HUDEP-2 (cell line): Measurements from ENCODE around the gene ACAP3.

Experiments
- DNase-seq, 76 experiments: peaks; one replicate each; lab custom pipeline; 2025; ENCODE audit not compliant: unreplicated experiment in 76 of 76; lab: John Stamatoyannopoulos, UW

Gene ACAP3

DNA sequence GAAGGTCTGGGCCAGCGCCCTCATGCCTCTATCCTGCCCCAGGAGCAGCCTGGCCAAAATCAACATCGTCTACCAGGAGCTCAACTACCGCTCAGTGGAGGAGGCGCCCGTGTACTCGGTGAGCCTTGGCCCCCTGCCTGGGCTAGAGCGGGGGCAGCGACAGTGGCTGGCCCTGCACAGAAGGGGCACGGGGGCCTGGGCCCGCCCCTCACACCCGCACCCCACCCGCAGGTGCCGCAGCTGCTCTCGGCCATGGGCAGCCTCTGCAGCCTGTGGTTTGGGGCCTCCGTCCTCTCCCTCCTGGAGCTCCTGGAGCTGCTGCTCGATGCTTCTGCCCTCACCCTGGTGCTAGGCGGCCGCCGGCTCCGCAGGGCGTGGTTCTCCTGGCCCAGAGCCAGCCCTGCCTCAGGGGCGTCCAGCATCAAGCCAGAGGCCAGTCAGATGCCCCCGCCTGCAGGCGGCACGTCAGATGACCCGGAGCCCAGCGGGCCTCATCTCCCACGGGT lies 16.7 kb downstream of the ACAP3 start:
- DNase-seq: peak in 34 of 76 experiments; percentile 7 to 78 (median 30)

DNA sequence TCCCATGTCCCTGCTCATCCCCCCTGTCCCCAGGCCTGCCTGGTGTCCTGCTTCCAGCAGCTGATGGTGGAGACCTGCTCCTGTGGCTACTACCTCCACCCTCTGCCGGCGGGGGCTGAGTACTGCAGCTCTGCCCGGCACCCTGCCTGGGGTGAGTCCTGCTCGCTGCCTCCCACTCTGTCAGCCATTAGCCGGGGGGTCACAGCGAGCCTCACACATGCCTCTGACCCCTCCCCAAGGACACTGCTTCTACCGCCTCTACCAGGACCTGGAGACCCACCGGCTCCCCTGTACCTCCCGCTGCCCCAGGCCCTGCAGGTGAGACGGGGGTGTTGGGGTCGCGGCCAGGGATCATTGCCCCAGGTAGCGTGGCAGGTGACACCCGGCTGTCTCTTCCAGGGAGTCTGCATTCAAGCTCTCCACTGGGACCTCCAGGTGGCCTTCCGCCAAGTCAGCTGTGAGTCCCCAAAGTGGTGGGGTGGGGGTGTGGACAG lies 17.4 kb downstream of the ACAP3 start:
- peak in 60 of 76 experiments; percentile 11 to 84 (median 54) for DNase-seq

DNA sequence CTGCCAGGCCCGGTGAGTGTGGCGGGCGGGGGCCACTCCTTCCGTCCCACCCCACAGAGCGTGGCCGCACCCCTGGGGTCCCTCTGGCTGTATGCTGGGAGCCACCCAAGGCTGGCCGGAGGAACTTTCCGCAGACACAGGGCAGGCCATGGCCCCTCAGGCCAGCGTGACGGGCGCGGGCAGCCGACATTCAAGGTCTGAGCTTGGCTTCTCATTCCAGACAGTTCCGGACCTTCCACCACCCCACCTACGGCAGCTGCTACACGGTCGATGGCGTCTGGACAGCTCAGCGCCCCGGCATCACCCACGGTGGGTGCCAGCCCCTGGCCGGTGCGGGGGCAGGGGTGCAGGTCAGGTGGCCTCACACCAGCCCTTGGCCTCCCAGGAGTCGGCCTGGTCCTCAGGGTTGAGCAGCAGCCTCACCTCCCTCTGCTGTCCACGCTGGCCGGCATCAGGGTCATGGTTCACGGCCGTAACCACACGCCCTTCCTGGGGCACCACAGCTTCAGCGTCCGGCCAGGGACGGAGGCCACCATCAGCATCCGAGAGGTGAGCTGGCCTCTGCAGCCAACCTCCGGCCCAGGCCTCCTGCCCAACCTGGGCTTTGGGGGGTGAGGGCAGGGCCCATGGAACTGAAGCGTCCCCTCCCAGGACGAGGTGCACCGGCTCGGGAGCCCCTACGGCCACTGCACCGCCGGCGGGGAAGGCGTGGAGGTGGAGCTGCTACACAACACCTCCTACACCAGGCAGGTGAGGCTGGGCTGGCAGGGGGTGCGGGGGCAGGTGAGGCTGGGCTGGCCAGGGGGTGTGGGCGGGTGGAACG lies 20.2 kb downstream of the ACAP3 start:
- no peak for DNase-seq

DNA sequence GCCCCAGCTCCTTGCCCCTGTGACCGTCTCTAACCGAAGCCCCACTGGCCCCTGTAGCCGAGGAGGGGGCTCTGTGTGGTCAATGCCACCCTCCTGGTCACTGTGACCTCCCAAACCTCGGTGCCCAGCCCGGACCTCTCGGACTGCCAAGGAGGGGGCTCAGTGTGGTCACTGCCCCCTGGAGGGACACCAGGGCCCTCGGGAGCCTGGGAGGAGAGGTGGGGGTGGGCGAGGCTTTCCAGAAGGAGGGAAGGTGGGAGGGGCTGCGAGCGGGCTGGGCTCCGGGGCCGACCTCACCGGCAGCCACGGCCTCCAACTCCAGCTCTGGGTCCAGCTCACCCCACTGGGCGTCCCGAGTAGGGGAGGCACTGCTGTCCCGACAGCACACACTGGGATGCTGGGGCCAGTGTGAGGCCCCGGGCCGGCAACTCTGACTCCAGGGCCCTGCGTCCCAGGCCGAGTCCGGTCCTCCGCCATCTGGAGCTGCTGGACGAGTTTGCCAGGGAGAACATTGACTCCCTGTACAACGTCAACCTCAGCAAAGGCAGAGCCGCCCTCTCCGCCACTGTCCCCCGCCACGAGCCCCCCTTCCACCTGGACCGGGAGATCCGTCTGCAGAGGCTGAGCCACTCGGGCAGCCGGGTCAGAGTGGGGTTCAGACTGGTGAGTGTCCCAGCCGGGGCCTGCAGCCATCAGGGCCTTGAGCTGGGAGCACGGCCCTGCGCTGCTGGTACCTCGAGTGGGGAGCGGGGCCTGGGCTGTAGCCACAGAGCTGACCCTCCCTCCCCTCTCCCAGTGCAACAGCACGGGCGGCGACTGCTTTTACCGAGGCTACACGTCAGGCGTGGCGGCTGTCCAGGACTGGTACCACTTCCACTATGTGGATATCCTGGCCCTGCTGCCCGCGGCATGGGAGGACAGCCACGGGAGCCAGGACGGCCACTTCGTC lies 21.1 kb downstream of the ACAP3 start:
- no peak for DNase-seq

DNA sequence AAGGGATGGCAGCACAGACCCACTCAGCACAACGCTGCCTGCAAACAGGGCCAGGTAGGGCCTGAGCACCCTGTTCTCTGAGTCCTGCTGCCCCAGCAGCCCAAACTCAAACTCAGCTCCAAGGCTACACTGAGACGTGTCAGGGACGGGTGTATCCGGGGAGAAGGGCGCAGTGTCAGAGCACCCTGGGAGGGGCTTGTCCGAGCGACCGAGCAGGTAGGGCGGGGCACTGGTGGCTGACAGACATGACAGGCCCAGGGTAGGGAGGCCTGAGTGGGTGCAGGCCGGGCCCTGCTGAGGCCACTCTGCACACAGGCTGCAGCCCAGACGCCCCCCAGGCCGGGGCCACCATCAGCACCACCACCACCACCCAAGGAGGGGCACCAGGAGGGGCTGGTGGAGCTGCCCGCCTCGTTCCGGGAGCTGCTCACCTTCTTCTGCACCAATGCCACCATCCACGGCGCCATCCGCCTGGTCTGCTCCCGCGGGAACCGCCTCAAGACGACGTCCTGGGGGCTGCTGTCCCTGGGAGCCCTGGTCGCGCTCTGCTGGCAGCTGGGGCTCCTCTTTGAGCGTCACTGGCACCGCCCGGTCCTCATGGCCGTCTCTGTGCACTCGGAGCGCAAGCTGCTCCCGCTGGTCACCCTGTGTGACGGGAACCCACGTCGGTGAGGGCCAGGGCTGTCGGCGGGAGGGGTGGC lies 22.0 kb downstream of the ACAP3 start:
- no peak for DNase-seq

DNA sequence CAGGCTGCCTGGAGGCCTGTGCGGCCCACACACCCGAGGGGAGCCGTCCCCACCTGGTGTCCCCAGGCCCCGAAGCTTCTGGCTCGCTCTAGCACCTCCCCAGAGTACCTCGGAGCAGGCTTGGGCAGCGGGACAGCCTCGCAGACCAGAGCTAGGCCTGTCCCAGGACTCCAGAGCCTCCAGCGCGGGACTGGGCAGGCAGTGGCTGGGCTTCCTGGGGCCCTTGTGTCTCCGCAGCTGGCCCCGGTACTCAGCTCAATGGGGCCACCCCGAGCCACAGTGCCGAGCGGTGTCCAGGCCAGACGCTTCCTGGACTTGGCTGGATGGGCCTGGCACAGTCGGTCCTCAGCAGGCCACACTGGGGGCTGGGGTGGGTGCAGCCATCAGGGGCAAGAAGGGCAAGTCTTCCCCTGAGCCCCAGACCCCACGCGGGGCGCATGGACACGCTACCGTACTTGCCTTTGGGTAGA lies 22.6 kb downstream of the ACAP3 start:
- no peak for DNase-seq

DNA sequence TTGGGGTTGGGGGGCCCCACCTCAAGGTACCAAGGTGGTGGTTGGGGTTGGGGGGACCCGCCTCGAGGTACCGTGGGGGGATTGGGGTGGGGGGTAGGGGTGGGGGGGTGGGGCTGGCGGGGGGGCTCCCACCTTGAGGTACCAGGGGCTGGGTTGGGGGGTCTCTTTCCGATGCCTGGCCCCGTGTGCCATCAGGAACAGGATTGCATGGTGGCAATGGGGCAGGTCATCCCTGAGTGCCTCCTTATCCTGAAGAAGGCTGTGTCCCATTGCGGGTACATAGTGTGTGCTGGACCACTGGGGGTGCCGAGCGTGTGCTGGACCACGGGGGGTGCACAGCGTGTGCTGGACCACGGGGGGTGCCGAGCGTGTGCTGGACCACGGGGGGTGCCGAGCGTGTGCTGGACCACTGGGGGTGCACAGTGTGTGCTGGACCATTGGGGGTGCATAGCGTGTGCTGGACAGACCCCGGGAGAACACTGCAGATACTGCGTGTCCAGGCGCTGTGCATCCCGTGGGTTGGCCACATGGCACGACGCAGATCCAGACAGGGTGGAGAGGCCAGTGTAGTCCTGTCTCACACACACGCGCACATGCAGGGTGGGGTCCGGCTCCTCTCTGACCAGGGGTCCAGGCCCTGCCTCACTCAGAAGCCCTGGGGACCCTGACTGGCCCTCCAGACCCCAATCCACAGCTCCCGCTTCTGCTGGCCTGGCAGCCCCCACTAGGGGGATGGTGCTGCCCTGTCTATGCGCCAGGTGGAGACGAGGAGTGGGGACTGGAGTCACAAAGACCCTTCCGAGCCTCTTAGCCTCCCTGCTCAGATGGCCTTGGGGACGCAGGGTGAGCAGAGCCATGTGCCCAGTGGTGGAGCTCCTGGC lies 23.3 kb downstream of the ACAP3 start:
- no peak for DNase-seq

DNA sequence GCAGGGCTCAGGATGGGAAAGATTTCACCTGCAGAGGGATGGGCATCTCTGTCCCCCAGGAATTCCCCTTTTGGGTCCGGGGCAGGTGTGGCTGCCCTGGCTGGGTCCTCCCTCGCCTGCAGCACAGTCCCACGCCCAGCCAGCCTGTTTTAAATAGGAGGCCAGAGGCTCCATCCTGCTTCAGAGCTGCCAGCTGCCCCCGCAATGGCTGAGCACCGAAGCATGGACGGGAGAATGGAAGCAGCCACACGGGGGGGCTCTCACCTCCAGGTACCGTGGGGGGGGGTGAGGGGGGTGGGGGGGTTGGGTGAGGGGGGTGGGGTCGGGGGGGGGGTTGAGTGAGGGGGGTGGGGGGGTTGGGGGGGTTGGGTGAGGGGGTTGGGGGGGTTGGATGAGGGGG lies 23.9 kb downstream of the ACAP3 start:
- peak in 2 of 76 experiments; percentile 17 to 18 for DNase-seq

DNA sequence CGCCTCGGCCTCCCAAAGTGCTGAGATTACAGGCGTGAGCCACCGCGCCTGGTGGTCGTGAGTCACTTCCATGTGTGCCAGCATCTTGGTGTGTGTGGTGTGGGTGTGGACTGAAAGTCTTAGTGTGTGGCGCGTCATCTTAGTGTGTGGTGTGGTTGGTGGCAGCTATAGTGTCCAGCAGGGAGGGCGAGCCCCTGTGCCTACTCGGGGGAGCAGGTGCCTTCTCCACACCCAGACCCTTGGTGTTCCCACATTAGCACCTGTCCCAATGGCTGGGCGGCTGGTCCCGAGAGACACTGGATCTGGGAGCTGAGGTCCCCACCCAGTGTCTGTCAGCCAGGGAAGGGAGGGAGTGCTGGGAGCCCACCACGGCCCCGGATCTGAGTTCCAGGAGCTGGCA lies 24.7 kb downstream of the ACAP3 start:
- no peak for DNase-seq

DNA sequence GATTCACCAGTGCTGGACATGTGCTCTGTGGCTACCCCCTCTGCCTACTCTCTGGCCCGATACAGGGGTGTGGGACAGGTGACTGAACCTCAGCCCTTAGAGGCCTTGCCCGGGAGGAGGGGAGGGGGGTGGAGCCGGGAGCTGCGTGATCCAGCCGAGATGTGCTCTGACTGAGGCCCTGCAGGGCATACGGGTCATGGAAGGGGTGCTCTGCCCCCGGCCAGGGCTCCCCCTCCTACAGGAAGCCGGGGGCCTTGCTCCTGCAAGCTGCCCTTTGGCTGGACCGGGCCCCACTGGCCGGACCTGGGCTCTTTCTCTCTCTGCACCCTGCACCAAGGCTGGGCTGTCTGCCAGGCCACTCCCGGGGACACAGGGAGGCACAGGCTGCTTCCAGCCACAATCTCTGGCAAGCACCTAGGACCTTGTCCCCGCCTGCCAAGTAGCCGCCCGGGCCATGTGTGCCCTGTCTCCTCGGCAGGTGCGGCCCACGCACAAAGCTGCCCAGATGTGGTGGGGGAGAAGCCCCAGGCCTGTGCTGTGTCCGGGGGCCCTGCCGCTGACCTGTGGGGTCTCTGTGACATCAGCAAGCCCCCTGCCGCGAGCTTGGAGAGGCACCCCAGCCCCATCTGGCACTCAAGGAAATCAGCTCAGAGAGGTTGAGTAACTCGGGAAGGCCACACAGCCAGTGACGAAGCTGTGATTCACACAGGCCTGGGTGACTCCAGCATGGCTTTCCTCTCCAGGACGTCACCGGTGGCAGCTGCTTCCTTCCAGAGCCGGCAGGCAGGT lies 26.0 kb downstream of the ACAP3 start:
- DNase-seq: peak in 45 of 76 experiments; percentile 8 to 62 (median 35)

DNA sequence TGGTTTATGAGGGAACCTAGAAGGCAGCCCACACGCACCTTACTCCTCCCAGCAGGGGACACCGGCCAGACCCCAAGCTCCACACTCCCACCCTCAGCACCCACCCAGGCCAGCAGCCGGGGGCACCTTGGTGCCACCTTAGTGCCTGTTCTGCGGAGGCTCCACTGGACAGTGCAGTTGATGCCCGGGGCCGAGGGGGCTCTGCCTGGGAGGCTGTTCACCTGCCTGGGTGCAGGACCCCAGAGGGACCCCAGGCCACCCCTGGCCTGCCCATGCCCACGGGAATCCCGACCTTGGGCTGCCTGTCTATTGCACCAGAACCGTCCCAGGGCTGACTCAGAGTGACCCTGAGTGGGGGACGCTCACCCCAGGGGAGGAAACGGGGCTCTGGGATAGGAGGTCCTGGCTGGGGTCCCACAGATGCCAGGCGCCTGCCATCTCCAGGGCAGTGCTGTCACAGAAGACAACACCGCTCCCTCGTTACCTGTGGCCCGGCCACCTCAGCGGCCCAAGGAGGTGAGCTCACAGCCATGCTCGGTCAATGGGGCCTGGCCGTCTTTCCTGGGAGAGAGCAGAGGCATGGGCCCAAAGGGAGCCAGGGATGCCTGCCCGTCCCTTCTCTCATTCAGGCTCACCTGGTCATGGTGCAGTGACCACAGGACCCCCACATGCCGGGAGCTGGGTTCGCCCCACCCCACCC lies 26.8 kb downstream of the ACAP3 start:
- DNase-seq: no peak

DNA sequence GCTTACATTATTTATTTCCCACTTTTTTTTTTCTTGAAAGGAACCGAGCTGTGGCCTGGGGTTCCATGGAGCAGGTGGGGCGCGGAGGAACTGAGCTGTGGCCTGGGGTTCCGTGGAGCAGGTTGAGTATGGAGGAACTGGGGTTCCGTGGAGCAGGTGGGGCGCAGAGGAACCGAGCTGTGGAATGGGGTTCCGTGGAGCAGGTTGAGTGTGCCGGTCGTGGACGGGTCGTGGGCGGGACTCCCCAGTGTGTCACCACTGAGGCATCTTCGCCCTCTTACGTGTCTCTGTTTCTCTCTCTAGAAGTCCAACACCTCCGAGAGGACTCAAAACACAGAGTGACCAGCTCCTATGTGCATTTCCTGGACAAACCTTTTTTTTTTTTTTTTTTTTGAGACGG lies 28.7 kb downstream of the ACAP3 start:
- DNase-seq: no peak

DNA sequence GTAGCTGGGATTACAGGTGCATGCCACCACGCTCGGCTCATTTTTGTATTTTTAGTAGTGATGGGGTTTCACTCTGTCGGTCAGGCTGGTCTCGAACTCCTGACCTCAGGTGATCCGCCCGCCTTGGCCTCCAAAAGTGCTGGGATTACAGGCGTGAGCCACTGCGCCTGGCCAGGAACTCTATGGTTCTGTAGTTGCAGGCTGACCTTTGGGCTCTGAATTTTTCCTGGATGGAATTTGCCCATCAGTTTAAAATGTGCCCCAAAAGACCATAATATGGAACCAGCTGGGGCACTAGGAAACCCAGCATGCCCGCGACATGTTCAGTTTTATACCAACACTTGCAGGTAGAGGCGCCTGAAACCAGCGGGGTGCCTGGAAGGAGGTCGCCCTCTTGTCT lies 29.1 kb downstream of the ACAP3 start:
- DNase-seq: no peak

DNA sequence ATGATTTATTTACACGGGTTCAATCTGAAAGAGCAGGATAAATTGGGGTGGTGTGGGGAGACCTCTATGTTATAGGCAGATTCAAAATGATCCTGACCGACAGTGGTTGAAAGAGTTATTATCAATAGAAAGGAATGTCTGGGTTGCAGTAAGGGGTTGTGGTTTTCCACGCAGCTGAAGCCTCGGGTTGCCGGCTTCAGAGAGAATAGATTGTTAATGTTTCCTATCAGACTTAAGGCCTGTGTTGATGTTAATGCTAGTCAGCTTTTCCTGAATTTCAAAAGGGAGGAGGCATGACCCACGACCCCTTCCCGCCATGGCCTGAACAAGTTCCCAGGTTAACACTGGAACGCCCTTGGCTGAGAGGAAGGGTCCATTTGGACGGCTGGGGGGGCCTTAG lies 31.9 kb downstream of the ACAP3 start:
- no peak for DNase-seq

DNA sequence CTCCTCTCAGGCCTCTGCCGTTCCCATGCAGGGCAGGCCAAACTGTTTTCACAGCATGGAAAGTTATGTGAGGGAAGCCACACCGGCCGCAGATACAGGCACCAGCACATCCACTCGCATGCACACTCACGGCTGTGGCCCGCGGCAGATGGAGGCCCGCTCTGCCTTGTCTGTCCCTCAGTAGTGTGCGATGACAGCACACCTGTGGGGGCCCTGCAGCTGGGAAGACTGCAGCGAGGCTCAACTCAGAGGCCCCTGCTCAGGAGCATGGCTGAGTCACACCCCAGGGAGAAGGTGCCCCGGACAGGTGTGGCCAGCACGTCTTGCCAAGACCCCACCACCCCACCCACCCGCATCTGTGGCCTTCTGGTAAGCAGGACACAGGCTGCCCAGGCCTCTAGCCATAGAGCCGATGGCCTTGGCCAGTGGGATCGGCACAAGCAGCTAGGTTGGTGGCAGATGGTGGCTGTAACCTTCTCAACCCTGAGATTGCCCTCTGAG lies 32.7 kb downstream of the ACAP3 start:
- DNase-seq: no peak

DNA sequence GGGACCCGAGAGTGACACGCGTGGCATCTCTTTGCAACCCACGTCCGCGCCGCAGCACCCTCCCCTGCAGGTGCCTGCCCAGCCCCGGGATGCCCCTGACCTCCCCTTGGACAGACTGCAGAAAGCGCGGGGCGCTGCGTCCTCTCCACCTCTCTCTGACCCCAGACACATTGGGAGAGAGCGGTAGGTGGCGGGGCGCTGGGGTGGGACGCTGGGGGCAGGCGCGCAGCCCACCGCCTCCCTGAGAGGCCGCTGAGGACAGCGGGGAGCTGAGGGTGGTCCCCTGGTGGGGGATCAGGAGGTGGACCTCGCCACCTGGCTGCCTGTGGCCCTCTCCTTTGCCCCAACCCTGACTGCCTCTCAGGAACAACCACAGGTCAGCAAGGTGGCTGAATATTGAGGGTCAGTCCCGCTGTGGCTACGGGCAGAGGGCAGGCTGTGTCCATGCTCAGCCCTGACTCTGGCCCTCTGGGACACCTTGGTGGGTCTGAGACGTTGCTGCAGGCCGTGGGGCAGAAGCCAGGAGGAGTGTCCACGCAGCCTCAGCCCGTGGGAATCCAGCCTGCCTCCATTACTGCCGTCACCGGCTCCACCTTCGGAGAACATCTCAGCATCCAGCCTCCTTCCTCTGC lies 33.3 kb downstream of the ACAP3 start:
- peak in 1 of 76 experiments; percentile 45 for DNase-seq

DNA sequence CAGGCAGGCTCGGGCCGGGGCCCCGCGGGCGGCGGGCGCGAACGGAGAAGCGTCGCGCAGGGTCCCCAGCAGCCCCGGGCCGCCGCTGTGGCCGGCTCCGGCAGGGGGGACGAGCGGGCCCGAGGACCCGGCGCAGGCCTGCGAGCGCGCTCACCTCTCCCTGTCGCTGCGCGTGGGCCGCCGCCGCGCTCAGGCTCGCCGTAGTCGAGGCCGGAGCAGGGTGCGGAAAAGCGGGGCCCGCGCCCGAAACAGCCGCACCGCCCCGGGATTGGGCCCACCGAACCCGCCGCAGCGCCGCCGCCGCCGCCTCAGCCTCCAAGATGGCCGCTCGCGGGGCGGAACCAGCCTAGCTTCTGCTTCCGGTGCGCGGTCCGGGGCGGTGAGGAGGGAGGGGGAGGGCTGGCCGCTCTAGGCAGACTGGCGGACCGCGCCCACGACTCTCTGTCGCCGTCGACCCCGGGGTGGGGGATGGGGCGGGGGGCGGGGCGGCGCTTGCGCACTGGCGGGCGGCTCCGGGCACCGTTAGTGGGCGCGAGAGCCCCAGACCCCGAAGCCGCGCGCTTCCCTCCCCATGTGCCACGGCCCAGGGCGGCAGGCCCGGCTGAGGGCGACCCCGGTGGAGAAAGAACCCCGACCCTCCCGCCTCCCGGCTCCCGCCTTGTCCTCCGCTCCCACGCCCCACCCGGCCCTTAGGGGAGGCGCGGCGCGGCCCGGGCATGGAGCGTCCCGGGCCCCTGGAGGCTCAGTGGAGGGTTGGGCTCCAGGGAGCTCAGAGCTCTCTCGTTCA lies 34.0 kb downstream of the ACAP3 start, which contains the start of gene UBE2J2:
TSS of gene UBE2J2 (minus strand) at position 343 of the 787 bp plus-strand sequence. CDS start 5,862 bp downstream, outside the sequence.
- peak in 74 of 76 experiments; percentile 31 to 93 (median 84) for DNase-seq
